ENCODE measurements around the gene IFT80. TPM values are rescaled to one million over a fixed set of nuclear protein-coding genes. Genes with fewer than 3 reads are reported as not detected.
"Not testable (repeated sequence)": the region's sequence is repeated elsewhere in the genome, so short reads cannot be mapped to it uniquely, and the experiment has no call there.

IFT80 gene
- total and polyA plus RNA-seq, 8 donors = 2.3 to 49.4 (median 11.0) TPM

- Histone ChIP-seq H3K9me3 (no peaks in the 10 kb centered on the region), H3K36me3 (peaks cover 0 to 20% (median 18%) of the 10 kb centered on the region in 4 donors), H3K27ac (no peak overlapping the region), H3K27me3 (no peaks in the 10 kb centered on the region), H3K4me3 (no peak overlapping the region), H3K4me1 (no peaks in the 10 kb centered on the region)
- no peak for DNase-seq
- intact Hi-C loops (cut with DNase I; ENCODE audit: low total_unique reads) = no loop called here
- WGBS, 5 donors = 91 to 100% (median 98%) methylated on average over 1 of the region's 1 CpG
- no peak for TF ChIP-seq POLR2AphosphoS5 (IDR thresholded peaks at IDR 0.05)
- no peak for TF ChIP-seq EP300 (IDR thresholded peaks at IDR 0.05)
- TF ChIP-seq CTCF (IDR thresholded peaks at IDR 0.05) = no peak
- no peak for TF ChIP-seq POLR2A (IDR thresholded peaks at IDR 0.05)
Observed at GRCh38 chr3:160365869-160366522, 33.0 kb downstream of the IFT80 start.

- H3K9me3 ChIP-seq; H3K27ac ChIP-seq; H3K4me1 ChIP-seq; DNase-seq; H3K4me3 ChIP-seq; H3K27me3 ChIP-seq; intact Hi-C loops (cut with DNase I; ENCODE audit: low total_unique reads): not testable (repeated sequence)
- WGBS, 5 donors = 75 to 94% (median 88%) methylated on average over 2 of the region's 2 CpGs
- H3K36me3 ChIP-seq = peaks cover 0 to 29% (median 26%) of the 10 kb centered on the region in 4 donors
Observed at GRCh38 chr3:160362896-160363295, 36.1 kb downstream of the IFT80 start.

GRCh38 chr3:160355826-160356225 lies 43.2 kb downstream of the IFT80 start:
- Histone ChIP-seq H3K27me3 (no peaks in the 10 kb centered on the region), H3K9me3 (no peaks in the 10 kb centered on the region), H3K27ac (no peak overlapping the region), H3K4me3 (no peak overlapping the region), H3K4me1 (no peaks in the 10 kb centered on the region), H3K36me3 (peaks cover 0 to 53% (median 43%) of the 10 kb centered on the region in 4 donors)
- DNase-seq = no peak
- TF ChIP-seq POLR2AphosphoS5 (IDR thresholded peaks at IDR 0.05) (no peak), POLR2A (IDR thresholded peaks at IDR 0.05) (no peak), EP300 (IDR thresholded peaks at IDR 0.05) (no peak), CTCF (IDR thresholded peaks at IDR 0.05) (no peak)
- intact Hi-C loops (cut with DNase I; ENCODE audit: low total_unique reads) = no loop called here
- 90 to 96% (median 95%) methylated on average over 4 of the region's 4 CpGs for WGBS, 5 donors

GRCh38 chr3:160346511-160346910 lies 52.5 kb downstream of the IFT80 start:
- 59 to 82% (median 64%) methylated on average over 2 of the region's 2 CpGs for WGBS, 5 donors
- intact Hi-C loops (cut with DNase I; ENCODE audit: low total_unique reads) = loop anchor here (10.0 kb wide), 1 partner anchor 182 kb away; no protein-coding TSS in a partner anchor
- peaks cover 0 to 12% (median 4%) of the 10 kb centered on the region in 4 donors for H3K36me3 ChIP-seq
- DNase-seq = no peak
- H3K9me3 ChIP-seq = no peaks in the 10 kb centered on the region
- no peak overlapping the region for H3K27ac ChIP-seq
- no peaks in the 10 kb centered on the region for H3K27me3 ChIP-seq
- H3K4me1 ChIP-seq = no peaks in the 10 kb centered on the region
- TF ChIP-seq POLR2AphosphoS5 (IDR thresholded peaks at IDR 0.05) = no peak
- TF ChIP-seq POLR2A (IDR thresholded peaks at IDR 0.05) = no peak
- no peak for TF ChIP-seq EP300 (IDR thresholded peaks at IDR 0.05)
- H3K4me3 ChIP-seq = no peak overlapping the region

- TF ChIP-seq POLR2A (IDR thresholded peaks at IDR 0.05) (no peak), EP300 (IDR thresholded peaks at IDR 0.05) (no peak), CTCF (IDR thresholded peaks at IDR 0.05) (peak in 4 of 7 experiments; percentile 16 to 33 (median 22))
- no peak overlapping the region for H3K4me3 ChIP-seq
- H3K27ac ChIP-seq = no peak overlapping the region
- H3K36me3 ChIP-seq = peaks cover 0 to 6% (median 3%) of the 10 kb centered on the region in 4 donors
- H3K9me3 ChIP-seq = peaks cover 0 to 4% (median under 1%) of the 10 kb centered on the region in 4 donors
- no peaks in the 10 kb centered on the region for H3K4me1 ChIP-seq
- intact Hi-C loops (cut with DNase I; ENCODE audit: low total_unique reads) = loop anchor here (10.0 kb wide), 1 partner anchor 178 kb away; no protein-coding TSS in a partner anchor
- peak in 1 of 2 donors; percentile 38 for DNase-seq
- H3K27me3 ChIP-seq = no peaks in the 10 kb centered on the region
- WGBS, 5 donors = 18 to 32% (median 21%) methylated on average over 1 of the region's 1 CpG
Observed at GRCh38 chr3:160343132-160343531, 55.9 kb downstream of the IFT80 start.
